Prostate gland (tissue), 2 donors: Measurements from ENCODE around the gene MRPL9. TPM values are rescaled to one million over a fixed set of nuclear protein-coding genes. Genes with fewer than 3 reads are reported as not detected.

ENCODE experiments used
- DNase-seq: peaks from one replicate; pipeline ENCODE4 v3.0.0-alpha.2; 2019; ENCODE audit warnings: low spot score
- H3K27ac ChIP-seq, 2 donors: fragments of 200-600 bp; sonication (generic); 2 replicates each; pipeline ENCODE4 v1.5.1; 2017 to 2019
- H3K27me3 ChIP-seq: fragments of 200-600 bp; sonication (generic); replicated peaks from 2 replicates; pipeline ENCODE4 v1.5.1; 2019; ENCODE audit not compliant: insufficient read depth
- H3K36me3 ChIP-seq, 2 donors: fragments of 200-600 bp; sonication (generic); 1 replicate in 1 of 2; 2 replicates in 1 of 2; pipeline versions ENCODE4 v1.5.1 to v1.8.1; 2017 to 2019
- H3K4me1 ChIP-seq: fragments of 200-600 bp; sonication (generic); replicated peaks from 2 replicates; pipeline ENCODE4 v1.5.1; 2019
- H3K4me3 ChIP-seq, 2 donors: fragments of 200-600 bp; sonication (generic); 2 replicates each; pipeline ENCODE4 v1.5.1; 2017 to 2019
- H3K9me3 ChIP-seq: fragments of 200-600 bp; sonication (generic); 2 replicates; pipeline ENCODE4 v1.5.1; 2017
- POLR2A ChIP-seq: fragments of 450-650 bp; IDR thresholded peaks from one replicate; pipeline ENCODE4 v1.6.1; 2016; ENCODE audit warnings: antibody characterized with exemption, mild to moderate bottlenecking
- POLR2AphosphoS5 ChIP-seq: sonication (generic); formaldehyde crosslinking; IDR thresholded peaks from one replicate; pipeline ENCODE4 v1.6.1; 2017; ENCODE audit warnings: antibody characterized with exemption
- WGBS: methylation state at CpG from one replicate; pipeline ENCODE4 v1.1.5; 2018; 5-methylcytosine and 5-hydroxymethylcytosine counted together
- intact Hi-C: fragments of 100-400 bp; cut with DNase I; formaldehyde crosslinking; loops from one replicate; pipeline ENCODE4 v1.14.2; 2022
- total RNA-seq, 2 donors: library from RNA; depleted of rRNA; stranded (reverse); fragments of >200 nt; gene quantifications; one replicate each; pipeline ENCODE4 v1.1.0, GENCODE V29; 2016
- TF ChIP-seq, protein P1 (sequence below), 4 experiments: fragments of 200-600 bp in 2 of 4; fragments of 450-650 bp in 2 of 4; sonication (generic) in 2 of 4; IDR thresholded peaks; 1 replicate in 3 of 4; 2 replicates in 1 of 4; pipeline ENCODE4 v1.5.1; 2016 to 2019; ENCODE audit warnings: antibody characterized with exemption in 4 of 4, mild to moderate bottlenecking in 2 of 4, moderate library complexity in 2 of 4

Gene MRPL9
- total RNA-seq, 2 donors from 2014 or later: 47.9 to 80.1 TPM

DNA sequence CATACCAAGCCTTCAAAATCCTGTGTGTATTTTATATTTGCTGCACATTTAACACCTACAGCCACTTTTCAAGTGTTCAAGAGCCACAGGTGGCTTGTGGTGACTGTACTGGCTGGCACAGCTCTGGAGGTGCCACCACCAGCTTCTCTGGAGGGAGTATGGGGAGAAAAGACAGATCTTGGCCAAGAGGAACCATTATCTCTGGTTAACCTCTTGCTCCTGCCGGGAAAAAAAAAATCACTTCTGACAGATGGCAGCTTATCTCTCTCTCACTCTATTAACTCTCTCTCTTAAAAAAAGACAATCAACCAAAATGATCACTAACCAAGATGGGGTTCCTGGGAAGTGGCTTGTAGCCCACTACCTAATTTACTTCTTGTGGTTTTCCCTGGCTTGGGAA lies 43.2 kb downstream of the MRPL9 start:
- intact Hi-C loops: loop anchor here (5.0 kb wide), 2 partner anchors 113 to 178 kb away; partner anchors contain the start of gene TUFT1
- H3K4me1 ChIP-seq: no peaks in the 10 kb centered on the region
- WGBS: 34% methylated on average over 1 of the region's 1 CpG
- DNase-seq: no peak
- TF ChIP-seq POLR2A (no peak), POLR2AphosphoS5 (no peak)
- TF ChIP-seq, protein P1, sequence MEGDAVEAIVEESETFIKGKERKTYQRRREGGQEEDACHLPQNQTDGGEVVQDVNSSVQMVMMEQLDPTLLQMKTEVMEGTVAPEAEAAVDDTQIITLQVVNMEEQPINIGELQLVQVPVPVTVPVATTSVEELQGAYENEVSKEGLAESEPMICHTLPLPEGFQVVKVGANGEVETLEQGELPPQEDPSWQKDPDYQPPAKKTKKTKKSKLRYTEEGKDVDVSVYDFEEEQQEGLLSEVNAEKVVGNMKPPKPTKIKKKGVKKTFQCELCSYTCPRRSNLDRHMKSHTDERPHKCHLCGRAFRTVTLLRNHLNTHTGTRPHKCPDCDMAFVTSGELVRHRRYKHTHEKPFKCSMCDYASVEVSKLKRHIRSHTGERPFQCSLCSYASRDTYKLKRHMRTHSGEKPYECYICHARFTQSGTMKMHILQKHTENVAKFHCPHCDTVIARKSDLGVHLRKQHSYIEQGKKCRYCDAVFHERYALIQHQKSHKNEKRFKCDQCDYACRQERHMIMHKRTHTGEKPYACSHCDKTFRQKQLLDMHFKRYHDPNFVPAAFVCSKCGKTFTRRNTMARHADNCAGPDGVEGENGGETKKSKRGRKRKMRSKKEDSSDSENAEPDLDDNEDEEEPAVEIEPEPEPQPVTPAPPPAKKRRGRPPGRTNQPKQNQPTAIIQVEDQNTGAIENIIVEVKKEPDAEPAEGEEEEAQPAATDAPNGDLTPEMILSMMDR (IDR thresholded peaks at IDR 0.05): no peak
- no peak overlapping the region for H3K4me3 ChIP-seq
- H3K27me3 ChIP-seq: no peaks in the 10 kb centered on the region
- no peaks in the 10 kb centered on the region for H3K9me3 ChIP-seq
- peak overlapping the region; percentile 53 to 65 for H3K27ac ChIP-seq
- no peaks in the 10 kb centered on the region for H3K36me3 ChIP-seq

DNA sequence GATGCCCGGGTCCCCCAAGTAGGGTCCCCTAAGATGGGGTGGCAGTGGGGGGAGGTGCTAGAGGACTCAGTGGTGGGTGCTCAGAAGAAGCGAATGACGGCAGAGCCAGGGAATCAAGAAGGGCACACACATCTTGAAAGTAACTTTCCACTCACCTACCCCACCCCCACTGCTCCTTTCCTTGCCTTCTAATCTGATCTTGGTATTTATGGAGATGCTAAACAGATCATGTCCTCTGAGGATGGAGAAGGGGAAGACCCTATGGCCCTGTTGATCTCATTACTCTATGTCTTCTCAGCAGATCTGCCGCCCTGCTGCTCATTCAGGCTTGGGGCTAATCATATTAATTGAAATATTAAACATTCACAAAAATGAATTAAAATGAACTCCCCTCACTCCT lies 44.6 kb downstream of the MRPL9 start:
- no peak for DNase-seq
- H3K4me3 ChIP-seq: no peak overlapping the region
- H3K27ac ChIP-seq: no peak overlapping the region
- H3K4me1 ChIP-seq: no peaks in the 10 kb centered on the region
- H3K36me3 ChIP-seq: no peaks in the 10 kb centered on the region
- no peak for TF ChIP-seq POLR2A
- no peak for TF ChIP-seq POLR2AphosphoS5
- TF ChIP-seq, protein P1 (IDR thresholded peaks at IDR 0.05): no peak
- no peaks in the 10 kb centered on the region for H3K9me3 ChIP-seq
- intact Hi-C loops: no loop called here
- WGBS: 80% methylated on average over 4 of the region's 4 CpGs
- no peaks in the 10 kb centered on the region for H3K27me3 ChIP-seq

DNA sequence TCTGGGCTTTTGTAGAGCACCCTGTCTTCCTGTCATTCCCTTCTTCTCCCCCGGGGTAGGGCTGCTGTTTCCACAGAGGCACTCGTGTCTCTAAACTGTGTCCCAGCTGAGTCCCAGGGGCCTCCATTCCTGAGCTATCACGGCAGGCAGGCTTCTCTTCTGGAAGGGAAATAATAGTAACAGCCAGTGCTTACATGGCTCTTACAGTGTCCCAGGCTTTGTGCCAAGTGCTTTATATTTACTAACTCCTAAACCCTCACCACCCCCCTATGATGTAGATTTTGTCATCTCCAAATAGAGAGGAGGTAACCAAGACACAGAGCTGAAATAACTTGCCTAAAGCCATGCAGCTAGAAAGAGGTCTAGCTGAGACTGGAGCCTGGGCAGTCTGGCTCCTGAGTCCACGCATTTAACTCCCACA lies 45.3 kb downstream of the MRPL9 start:
- no peak for DNase-seq
- no peaks in the 10 kb centered on the region for H3K36me3 ChIP-seq
- intact Hi-C loops: no loop called here
- TF ChIP-seq POLR2AphosphoS5: no peak
- TF ChIP-seq, protein P1 (IDR thresholded peaks at IDR 0.05): no peak
- no peak for TF ChIP-seq POLR2A
- no peaks in the 10 kb centered on the region for H3K27me3 ChIP-seq
- no peak overlapping the region for H3K27ac ChIP-seq
- H3K4me1 ChIP-seq: no peaks in the 10 kb centered on the region
- no peaks in the 10 kb centered on the region for H3K9me3 ChIP-seq
- 25% methylated on average over 4 of the region's 4 CpGs for WGBS
- H3K4me3 ChIP-seq: no peak overlapping the region

DNA sequence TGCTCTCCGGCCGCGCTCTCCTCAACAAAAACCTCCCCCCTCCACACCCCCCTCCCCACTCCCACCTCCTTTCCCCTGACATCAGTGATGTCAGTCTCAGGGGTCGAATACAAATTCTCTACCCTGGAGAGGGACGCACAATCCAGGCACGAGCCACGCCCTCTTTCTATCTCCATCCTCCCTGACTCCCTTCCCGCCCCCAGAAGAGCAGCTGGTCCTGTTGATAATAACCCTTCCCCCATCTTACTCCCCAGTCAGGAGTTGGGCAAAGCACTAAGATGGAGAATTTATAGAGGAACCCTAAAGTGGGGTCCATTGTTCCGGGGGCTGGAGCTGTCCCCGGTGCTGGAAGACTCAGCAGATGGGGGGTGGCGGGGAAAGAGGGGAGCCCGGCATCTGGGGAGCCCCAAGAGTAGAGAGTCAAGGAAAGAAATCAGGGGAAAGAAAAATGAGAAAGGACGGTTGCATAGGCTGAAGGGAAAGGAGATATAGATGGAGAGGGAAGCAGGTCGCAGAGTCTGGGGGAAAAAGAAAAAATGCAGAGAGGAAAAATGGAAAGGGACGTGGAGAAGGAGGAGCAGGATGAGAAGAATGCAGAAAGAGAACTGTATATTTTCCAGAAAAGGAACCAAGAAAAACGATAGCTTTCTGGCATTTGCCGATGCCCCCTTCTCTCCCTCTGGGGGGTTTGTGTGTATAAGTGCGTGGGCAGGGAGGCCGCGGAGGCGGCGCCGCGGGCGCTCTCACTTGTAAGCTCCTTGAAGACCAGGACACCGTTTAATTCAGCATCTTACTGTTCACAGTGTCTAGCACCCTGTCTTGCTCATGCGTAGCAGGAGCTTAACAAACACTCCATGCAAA lies 46.3 kb downstream of the MRPL9 start, which contains the start of gene CELF3:
Gene CELF3 (minus strand): TSS at position 33 of the 861 bp plus-strand sequence. CDS start 783 bp downstream, outside the sequence.
- Histone ChIP-seq H3K36me3 (no peaks in the 10 kb centered on the region), H3K27ac (no peak within 1 kb of the TSS), H3K9me3 (no peaks in the 10 kb centered on the region), H3K4me1 (no peaks in the 10 kb centered on the region), H3K27me3 (no peaks in the 10 kb centered on the region), H3K4me3 (no peak within 1 kb of the TSS)
- 4% methylated on average over 27 of the region's 27 CpGs for WGBS
- DNase-seq: no peak
- intact Hi-C loops: no loop called here
- TF ChIP-seq POLR2AphosphoS5 (no peak), POLR2A (no peak)
- TF ChIP-seq, protein P1 (IDR thresholded peaks at IDR 0.05): no peak

GRCh38 chr1:151716405-151716762 lies 46.9 kb downstream of the MRPL9 start:
- 0% methylated on average over 3 of the region's 11 CpGs for WGBS
- Histone ChIP-seq H3K27me3 (no peaks in the 10 kb centered on the region), H3K36me3 (no peaks in the 10 kb centered on the region), H3K4me1 (no peaks in the 10 kb centered on the region), H3K9me3 (no peaks in the 10 kb centered on the region), H3K27ac (no peak overlapping the region), H3K4me3 (no peak overlapping the region)
- DNase-seq: no peak
- intact Hi-C loops: no loop called here
- TF ChIP-seq, protein P1 (IDR thresholded peaks at IDR 0.05): no peak
- TF ChIP-seq POLR2AphosphoS5: no peak
- TF ChIP-seq POLR2A: no peak
